ENCODE measurements around the gene ENPP3. TPM values are rescaled to one million over a fixed set of nuclear protein-coding genes. Genes with fewer than 3 reads are reported as not detected.

The ENPP3 gene
- total and polyA plus RNA-seq, 2 of the 13 experiments (the other 11 are each of a cell fraction or from before 2014, with no cell fraction given), result 40.0 to 75.4 TPM

DNA sequence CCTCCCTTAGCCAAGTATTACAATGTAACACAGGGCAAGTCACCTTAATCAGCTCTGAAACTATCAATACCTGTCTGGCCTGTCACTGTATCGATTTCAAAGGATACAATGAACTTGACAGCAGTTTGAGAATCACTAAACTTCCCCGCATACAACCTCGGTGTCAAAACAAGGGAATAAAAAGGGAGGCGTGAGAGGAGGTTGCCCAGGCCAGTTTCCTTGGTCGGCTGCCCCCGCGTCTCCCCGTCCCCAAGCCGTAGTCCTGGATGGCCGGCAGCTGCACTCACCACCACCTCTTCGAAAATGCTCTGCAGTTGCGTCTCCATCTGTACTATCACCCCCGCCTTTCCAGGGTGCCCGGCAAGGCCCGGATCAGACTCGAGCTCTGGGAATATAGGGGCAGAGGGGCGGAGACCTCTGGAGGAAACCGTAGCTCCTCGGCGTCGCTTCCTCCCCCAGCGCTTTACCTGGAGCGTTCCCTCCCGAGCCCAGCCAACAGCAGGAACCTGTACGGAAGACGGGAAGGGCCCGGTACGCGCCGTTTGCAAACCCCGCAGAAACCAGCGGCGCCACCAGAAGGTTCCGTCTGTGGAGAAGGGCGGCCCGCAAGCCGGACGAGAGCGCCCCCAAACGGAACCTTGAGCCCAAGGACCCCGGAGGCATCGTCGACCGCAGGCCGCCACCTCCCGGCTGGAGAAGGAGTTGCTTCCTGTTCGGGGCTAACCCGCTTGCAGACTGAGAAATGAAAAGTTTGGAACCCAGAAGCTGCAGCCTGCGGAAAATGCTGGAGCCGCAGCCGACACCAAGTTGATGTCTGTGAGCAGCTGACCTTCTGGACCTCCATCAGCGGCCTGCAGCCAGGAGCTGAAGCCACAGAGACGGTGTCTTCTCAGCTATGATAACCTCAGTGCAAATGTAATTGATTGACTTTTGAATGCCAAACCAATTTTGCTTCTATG is 9.1 kb upstream of the ENPP3 start, which contains the start of gene MED23 (continued):
- peak; percentile 95 for TF ChIP-seq ARID5B (CRISPR knock-in tag; IDR thresholded peaks at IDR 0.05)
- peak; percentile 99 for TF ChIP-seq ZNF510 (CRISPR knock-in tag; IDR thresholded peaks at IDR 0.05; ENCODE audit: low read depth)
- peak; percentile 98; the same call in 1 of the 2 replicates for TF ChIP-seq ZNF550 (CRISPR knock-in tag; IDR thresholded peaks at IDR 0.05; ENCODE audit: borderline replicate concordance)
- peak; percentile 97; the same call in 1 of the 2 replicates for TF ChIP-seq ZNF160 (CRISPR knock-in tag; IDR thresholded peaks at IDR 0.05)
- TF ChIP-seq CAMTA2 (CRISPR knock-in tag; IDR thresholded peaks at IDR 0.05; ENCODE audit: borderline replicate concordance), result peak; percentile 95; the same call in 1 of the 2 replicates
- TF ChIP-seq NCOA1 (CRISPR knock-in tag; IDR thresholded peaks at IDR 0.05), result peak; percentile 100
- peak; percentile 71; the same call in 1 of the 2 replicates for TF ChIP-seq ZBTB21 (CRISPR knock-in tag; IDR thresholded peaks at IDR 0.05)
- no peak for TF ChIP-seq MATR3 (CRISPR knock-in tag; IDR thresholded peaks at IDR 0.05)
- TF ChIP-seq JUND (CRISPR knock-in tag; IDR thresholded peaks at IDR 0.05), result no peak
- peak; percentile 95 for TF ChIP-seq ZNF569 (CRISPR knock-in tag; IDR thresholded peaks at IDR 0.05; ENCODE audit: borderline replicate concordance)
- TF ChIP-seq, protein P1, sequence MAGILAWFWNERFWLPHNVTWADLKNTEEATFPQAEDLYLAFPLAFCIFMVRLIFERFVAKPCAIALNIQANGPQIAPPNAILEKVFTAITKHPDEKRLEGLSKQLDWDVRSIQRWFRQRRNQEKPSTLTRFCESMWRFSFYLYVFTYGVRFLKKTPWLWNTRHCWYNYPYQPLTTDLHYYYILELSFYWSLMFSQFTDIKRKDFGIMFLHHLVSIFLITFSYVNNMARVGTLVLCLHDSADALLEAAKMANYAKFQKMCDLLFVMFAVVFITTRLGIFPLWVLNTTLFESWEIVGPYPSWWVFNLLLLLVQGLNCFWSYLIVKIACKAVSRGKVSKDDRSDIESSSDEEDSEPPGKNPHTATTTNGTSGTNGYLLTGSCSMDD (CRISPR knock-in tag; IDR thresholded peaks at IDR 0.05), result no peak
- TF ChIP-seq MBNL3 (CRISPR knock-in tag; conservative IDR thresholded peaks at IDR 0.05), result no peak
- TF ChIP-seq E2F1 (CRISPR knock-in tag; IDR thresholded peaks at IDR 0.05), result peak; percentile 81
- TF ChIP-seq, protein P2, sequence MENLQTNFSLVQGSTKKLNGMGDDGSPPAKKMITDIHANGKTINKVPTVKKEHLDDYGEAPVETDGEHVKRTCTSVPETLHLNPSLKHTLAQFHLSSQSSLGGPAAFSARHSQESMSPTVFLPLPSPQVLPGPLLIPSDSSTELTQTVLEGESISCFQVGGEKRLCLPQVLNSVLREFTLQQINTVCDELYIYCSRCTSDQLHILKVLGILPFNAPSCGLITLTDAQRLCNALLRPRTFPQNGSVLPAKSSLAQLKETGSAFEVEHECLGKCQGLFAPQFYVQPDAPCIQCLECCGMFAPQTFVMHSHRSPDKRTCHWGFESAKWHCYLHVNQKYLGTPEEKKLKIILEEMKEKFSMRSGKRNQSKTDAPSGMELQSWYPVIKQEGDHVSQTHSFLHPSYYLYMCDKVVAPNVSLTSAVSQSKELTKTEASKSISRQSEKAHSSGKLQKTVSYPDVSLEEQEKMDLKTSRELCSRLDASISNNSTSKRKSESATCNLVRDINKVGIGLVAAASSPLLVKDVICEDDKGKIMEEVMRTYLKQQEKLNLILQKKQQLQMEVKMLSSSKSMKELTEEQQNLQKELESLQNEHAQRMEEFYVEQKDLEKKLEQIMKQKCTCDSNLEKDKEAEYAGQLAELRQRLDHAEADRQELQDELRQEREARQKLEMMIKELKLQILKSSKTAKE (CRISPR knock-in tag; IDR thresholded peaks at IDR 0.05; ENCODE audit: borderline replicate concordance), result no peak
- TF ChIP-seq CENPT (CRISPR knock-in tag; IDR thresholded peaks at IDR 0.05; ENCODE audit: low read depth), result no peak
- no peak for TF ChIP-seq GLMP (CRISPR knock-in tag; IDR thresholded peaks at IDR 0.05; ENCODE audit: borderline replicate concordance)
- no peak for TF ChIP-seq HMGA1 (CRISPR knock-in tag; conservative IDR thresholded peaks at IDR 0.05)
- peak; percentile 98 for TF ChIP-seq ISL2 (CRISPR knock-in tag; IDR thresholded peaks at IDR 0.05)
